ENCODE results near the gene PDE4B.

DNA sequence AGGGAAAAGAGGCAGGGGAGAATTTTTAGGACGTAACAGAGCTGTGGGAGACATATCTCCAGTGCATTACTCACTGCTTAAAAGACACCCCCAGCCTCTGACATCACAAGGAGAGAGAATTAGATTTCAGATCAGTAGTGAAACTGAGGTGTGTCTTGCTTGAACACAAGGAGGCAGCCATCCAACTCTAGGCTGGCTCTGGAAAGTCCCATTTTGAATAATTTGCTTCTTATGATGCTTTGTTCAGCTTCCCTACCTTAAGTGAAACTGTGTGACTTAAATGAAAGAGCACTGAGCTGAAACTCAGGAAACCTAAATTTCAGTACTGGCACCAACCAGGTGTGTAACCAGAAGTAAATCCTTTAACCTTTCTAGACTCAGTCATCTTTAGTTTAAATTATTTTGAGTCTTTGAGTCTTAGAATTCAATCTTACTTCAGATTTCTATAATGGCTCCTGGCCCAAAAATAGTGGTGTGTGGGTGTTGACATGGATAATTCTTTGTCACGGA lies 489.7 kb downstream of the PDE4B start:
- TF ChIP-seq, protein P1, sequence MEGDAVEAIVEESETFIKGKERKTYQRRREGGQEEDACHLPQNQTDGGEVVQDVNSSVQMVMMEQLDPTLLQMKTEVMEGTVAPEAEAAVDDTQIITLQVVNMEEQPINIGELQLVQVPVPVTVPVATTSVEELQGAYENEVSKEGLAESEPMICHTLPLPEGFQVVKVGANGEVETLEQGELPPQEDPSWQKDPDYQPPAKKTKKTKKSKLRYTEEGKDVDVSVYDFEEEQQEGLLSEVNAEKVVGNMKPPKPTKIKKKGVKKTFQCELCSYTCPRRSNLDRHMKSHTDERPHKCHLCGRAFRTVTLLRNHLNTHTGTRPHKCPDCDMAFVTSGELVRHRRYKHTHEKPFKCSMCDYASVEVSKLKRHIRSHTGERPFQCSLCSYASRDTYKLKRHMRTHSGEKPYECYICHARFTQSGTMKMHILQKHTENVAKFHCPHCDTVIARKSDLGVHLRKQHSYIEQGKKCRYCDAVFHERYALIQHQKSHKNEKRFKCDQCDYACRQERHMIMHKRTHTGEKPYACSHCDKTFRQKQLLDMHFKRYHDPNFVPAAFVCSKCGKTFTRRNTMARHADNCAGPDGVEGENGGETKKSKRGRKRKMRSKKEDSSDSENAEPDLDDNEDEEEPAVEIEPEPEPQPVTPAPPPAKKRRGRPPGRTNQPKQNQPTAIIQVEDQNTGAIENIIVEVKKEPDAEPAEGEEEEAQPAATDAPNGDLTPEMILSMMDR (IDR thresholded peaks at IDR 0.05 in 2 of 3, conservative IDR thresholded peaks at IDR 0.05 in 1 of 3; ENCODE audit: control insufficient read depth in 2 of 3, extremely low read depth in 1 of 3, insufficient read depth in 1 of 3, low read depth in 3 of 3, low read length in 3 of 3), result peak; percentile 21 to 52 (median 25); a peak in 4 of 6 replicates
- TF ChIP-seq, protein P2, sequence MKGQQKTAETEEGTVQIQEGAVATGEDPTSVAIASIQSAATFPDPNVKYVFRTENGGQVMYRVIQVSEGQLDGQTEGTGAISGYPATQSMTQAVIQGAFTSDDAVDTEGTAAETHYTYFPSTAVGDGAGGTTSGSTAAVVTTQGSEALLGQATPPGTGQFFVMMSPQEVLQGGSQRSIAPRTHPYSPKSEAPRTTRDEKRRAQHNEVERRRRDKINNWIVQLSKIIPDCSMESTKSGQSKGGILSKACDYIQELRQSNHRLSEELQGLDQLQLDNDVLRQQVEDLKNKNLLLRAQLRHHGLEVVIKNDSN (IDR thresholded peaks at IDR 0.05; ENCODE audit: borderline replicate concordance, extremely low read length, insufficient read depth, low read depth, low read length), result no peak

Measured in GM12878 (cell line).